ENCODE results near the gene C1orf116. TPM values are rescaled to one million over a fixed set of nuclear protein-coding genes. Genes with fewer than 3 reads are reported as not detected.

The C1orf116 gene
- total and polyA plus RNA-seq, 2 experiments from 2014 or later = 0.21 to 0.29 TPM

DNA sequence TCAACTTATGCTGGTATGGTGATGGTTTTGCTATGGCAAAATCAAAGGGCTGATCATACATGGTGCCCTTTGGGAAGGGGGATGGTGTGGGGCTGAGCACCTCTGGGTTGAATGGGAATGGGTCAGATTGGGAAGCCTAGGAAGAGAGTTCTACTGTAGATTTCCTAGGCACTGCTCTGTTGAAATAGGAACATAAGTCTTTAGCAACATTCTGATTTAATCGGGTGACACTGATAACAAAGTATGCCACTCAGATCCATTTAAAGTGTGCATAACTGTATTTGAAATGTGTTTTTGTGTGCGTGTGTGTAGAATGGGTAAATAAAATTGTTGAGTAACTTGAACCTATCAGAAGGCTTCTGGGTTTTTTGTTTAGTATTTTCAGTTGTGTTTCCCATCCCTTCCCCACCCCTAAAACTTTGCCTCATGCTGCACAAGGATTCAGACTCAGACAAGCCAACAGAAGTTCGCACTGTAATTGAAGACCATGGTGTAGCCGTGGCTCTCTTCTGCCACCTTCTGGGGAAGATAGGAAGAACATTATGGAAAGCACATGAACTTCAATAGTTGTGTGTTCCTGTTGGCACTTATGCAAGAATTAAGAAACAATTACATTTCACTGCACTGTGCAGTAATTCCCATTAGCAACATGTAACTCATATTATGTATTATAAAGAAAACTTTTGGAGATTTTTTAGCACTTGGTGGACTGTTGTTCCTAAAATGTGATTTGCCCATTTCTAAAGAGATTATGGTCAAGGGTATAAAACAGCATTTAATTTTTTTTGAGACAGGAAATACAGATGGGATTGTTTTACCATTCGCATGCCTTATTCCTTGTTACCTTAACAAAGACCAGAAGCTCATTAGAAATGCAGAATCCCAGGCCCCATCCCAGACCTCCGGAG lies 45.2 kb upstream of the C1orf116 start:
- Histone ChIP-seq H3K36me3 (no peaks in the 10 kb centered on the region), H3K27ac (no peak overlapping the region), H3K4me1 (ENCODE audit: low read depth) (peaks cover 8% of the 10 kb centered on the region), H3K4me3 (no peak overlapping the region), H3K27me3 (no peaks in the 10 kb centered on the region), H3K9me3 (ENCODE audit: low read depth) (no peaks in the 10 kb centered on the region)
- TF ChIP-seq, protein P1, sequence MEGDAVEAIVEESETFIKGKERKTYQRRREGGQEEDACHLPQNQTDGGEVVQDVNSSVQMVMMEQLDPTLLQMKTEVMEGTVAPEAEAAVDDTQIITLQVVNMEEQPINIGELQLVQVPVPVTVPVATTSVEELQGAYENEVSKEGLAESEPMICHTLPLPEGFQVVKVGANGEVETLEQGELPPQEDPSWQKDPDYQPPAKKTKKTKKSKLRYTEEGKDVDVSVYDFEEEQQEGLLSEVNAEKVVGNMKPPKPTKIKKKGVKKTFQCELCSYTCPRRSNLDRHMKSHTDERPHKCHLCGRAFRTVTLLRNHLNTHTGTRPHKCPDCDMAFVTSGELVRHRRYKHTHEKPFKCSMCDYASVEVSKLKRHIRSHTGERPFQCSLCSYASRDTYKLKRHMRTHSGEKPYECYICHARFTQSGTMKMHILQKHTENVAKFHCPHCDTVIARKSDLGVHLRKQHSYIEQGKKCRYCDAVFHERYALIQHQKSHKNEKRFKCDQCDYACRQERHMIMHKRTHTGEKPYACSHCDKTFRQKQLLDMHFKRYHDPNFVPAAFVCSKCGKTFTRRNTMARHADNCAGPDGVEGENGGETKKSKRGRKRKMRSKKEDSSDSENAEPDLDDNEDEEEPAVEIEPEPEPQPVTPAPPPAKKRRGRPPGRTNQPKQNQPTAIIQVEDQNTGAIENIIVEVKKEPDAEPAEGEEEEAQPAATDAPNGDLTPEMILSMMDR (IDR thresholded peaks at IDR 0.05; ENCODE audit: low read depth, low read length) = peak; percentile 84
- peak; percentile 76 to 89 for DNase-seq (ENCODE audit: low read depth in 1 of 2, low spot score in 1 of 2)

DNA sequence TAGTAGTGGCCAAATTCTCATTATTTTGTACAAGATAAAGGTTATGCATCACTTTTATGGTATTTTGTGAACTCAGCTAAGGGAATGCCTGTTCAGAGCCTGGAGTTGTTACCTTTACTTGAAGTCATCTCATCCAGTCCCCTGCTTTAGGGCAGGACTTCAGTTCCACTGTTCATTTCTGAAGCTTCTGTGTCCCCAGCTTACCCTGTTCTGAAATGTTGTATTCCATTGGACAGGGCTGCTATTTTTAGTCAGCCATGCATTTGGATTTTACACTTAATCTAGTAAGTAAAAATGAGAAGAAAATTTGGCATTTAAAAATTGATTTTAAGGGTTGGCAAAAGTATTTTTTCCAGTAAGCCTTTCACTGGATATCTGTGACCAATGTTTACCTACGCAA lies 44.5 kb upstream of the C1orf116 start:
- peaks cover 8% of the 10 kb centered on the region for H3K4me1 ChIP-seq (ENCODE audit: low read depth)
- H3K27ac ChIP-seq = no peak overlapping the region
- H3K9me3 ChIP-seq (ENCODE audit: low read depth) = no peaks in the 10 kb centered on the region
- H3K27me3 ChIP-seq = no peaks in the 10 kb centered on the region
- no peak for DNase-seq (ENCODE audit: low read depth in 1 of 2, low spot score in 1 of 2)
- H3K36me3 ChIP-seq = no peaks in the 10 kb centered on the region
- TF ChIP-seq, protein P1 (IDR thresholded peaks at IDR 0.05; ENCODE audit: low read depth, low read length) = no peak
- no peak overlapping the region for H3K4me3 ChIP-seq

DNA sequence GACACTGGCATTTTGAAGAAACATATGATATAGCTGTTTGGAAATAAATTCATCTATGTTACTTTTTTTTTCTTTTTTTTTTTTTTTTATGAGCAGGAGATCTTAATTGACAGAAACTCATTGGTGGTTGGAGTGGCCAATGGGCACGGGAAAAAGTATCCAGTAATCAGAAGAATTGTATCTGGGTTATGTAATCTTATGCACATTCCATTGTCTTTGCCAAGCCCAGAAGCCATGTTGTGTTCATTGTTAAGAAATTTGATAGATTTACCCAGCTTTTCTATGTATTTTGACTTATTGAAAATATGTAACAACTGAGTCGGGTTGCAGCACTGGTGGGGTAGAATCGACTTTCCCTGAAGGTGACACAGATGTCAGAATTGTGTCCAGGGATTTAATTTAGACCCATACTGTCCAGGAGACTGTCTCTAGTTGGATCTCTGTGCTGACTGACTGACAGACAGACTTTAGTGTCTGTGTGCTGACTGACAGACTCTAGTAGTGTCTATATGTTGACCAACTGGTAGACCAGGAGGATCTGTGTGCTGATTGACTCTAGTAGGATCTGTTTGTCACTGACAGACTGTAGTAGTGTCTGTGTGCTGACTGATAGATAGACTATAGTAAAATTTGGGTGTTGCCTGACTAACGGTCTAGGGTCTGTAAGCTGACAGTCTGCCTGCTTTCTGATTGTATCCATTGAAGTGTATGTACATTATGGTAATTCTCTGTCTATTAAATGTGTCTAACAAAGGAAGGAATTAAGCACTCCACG lies 43.8 kb upstream of the C1orf116 start:
- Histone ChIP-seq H3K9me3 (ENCODE audit: low read depth) (no peaks in the 10 kb centered on the region), H3K27me3 (no peaks in the 10 kb centered on the region), H3K27ac (no peak overlapping the region), H3K4me1 (ENCODE audit: low read depth) (peaks cover 8% of the 10 kb centered on the region), H3K4me3 (no peak overlapping the region), H3K36me3 (no peaks in the 10 kb centered on the region)
- TF ChIP-seq, protein P1 (IDR thresholded peaks at IDR 0.05; ENCODE audit: low read depth, low read length) = no peak
- DNase-seq (ENCODE audit: low read depth in 1 of 2, low spot score in 1 of 2) = peak in 1 of 2 donors; percentile 9

DNA sequence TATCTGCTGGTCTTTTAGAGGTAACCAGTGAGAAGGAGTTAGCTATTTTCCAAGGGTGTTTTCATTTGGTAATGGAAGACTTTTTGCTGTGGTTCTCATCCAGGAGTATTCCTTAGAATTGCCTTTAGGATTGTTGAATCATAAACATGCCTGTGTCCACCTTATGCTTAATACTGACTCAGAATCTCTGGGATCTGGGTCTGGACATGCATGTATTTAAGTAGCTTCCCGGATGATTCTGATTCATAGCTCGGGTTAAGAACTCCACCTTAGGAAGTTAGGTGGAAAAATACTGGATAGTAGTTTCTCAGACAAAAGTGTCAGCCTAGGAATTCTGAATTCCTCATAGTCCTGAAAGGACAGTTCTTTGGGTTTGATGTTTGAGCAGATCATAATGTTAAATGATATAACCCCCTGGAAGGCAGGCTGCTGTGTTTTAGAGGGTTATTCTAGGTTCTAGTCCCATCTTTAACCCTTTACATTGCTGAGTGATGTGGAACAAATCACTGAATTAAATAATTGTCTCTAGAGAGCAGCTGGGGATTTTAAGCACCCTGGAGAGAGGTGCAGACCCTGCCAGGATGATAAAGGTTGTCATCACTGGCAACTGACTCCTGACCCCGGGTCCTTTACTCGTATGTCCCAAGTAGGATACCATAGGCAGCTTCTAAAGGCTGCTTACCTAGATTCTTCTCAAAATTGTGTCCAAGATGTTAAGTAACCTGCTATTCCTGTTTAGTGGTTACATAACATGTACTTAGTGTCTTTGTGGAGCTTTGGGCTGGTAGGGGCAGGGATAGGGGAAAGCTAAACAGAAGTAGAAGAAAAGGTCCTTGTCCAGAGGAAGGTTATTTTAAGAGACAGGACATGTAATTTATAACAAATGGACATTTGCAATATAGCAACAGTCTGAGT lies 41.6 kb upstream of the C1orf116 start:
- TF ChIP-seq, protein P1 (IDR thresholded peaks at IDR 0.05; ENCODE audit: low read depth, low read length) = no peak
- Histone ChIP-seq H3K27ac (no peak overlapping the region), H3K36me3 (peaks cover 4% of the 10 kb centered on the region), H3K4me3 (no peak overlapping the region), H3K4me1 (ENCODE audit: low read depth) (peaks cover 8% of the 10 kb centered on the region), H3K9me3 (ENCODE audit: low read depth) (no peaks in the 10 kb centered on the region), H3K27me3 (no peaks in the 10 kb centered on the region)
- no peak for DNase-seq (ENCODE audit: low read depth in 1 of 2, low spot score in 1 of 2)

DNA sequence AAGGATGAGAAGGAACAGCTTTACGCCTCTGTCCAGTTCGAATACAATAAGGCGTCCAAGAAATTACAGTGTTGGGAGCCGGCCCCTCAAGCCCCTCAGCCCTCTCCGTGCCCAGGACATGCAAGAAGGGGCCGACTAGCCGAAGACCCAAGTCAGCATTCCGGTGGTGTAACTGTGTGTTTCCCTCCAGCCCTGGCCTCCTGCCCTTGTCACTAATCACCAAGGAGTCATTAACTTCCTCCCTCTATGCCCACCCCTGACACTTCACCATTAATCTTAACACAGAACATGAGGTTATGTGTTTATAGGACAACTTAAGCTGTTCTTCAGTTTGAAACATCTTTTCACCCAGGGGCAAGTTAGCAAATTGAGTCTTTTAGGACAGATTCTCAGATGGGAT lies 39.7 kb upstream of the C1orf116 start:
- Histone ChIP-seq H3K27me3 (no peaks in the 10 kb centered on the region), H3K4me1 (ENCODE audit: low read depth) (peaks cover 6% of the 10 kb centered on the region), H3K27ac (no peak overlapping the region), H3K9me3 (ENCODE audit: low read depth) (no peaks in the 10 kb centered on the region), H3K36me3 (peaks cover 4% of the 10 kb centered on the region), H3K4me3 (no peak overlapping the region)
- TF ChIP-seq, protein P1 (IDR thresholded peaks at IDR 0.05; ENCODE audit: low read depth, low read length) = no peak
- no peak for DNase-seq (ENCODE audit: low read depth in 1 of 2, low spot score in 1 of 2)

Measured in cardiac muscle cell (in vitro differentiated cells and primary cell).